ENCODE measurements around the gene KLHL17. TPM values are rescaled to one million over a fixed set of nuclear protein-coding genes. Genes with fewer than 3 reads are reported as not detected.

KLHL17 gene
- polyA plus RNA-seq, 4 donors = 8.1 to 17.6 (median 9.3) TPM

DNA sequence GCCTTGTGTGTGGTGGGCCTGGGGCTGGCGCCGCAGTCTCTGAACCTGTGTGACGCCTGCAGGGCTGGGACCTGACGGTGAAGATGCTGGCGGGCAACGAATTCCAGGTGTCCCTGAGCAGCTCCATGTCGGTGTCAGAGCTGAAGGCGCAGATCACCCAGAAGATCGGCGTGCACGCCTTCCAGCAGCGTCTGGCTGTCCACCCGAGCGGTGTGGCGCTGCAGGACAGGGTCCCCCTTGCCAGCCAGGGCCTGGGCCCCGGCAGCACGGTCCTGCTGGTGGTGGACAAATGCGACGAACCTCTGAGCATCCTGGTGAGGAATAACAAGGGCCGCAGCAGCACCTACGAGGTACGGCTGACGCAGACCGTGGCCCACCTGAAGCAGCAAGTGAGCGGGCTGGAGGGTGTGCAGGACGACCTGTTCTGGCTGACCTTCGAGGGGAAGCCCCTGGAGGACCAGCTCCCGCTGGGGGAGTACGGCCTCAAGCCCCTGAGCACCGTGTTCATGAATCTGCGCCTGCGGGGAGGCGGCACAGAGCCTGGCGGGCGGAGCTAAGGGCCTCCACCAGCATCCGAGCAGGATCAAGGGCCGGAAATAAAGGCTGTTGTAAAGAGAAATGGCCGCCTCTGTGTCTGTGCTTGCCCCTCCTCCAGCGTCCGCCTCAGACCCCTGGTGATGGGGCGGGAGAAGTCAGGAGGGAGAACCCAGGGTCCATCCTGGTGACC, 53.7 kb downstream of the KLHL17 start:
- DNase-seq (ENCODE audit: low read depth in 4 of 4, low spot score in 3 of 4) = no peak

DNA sequence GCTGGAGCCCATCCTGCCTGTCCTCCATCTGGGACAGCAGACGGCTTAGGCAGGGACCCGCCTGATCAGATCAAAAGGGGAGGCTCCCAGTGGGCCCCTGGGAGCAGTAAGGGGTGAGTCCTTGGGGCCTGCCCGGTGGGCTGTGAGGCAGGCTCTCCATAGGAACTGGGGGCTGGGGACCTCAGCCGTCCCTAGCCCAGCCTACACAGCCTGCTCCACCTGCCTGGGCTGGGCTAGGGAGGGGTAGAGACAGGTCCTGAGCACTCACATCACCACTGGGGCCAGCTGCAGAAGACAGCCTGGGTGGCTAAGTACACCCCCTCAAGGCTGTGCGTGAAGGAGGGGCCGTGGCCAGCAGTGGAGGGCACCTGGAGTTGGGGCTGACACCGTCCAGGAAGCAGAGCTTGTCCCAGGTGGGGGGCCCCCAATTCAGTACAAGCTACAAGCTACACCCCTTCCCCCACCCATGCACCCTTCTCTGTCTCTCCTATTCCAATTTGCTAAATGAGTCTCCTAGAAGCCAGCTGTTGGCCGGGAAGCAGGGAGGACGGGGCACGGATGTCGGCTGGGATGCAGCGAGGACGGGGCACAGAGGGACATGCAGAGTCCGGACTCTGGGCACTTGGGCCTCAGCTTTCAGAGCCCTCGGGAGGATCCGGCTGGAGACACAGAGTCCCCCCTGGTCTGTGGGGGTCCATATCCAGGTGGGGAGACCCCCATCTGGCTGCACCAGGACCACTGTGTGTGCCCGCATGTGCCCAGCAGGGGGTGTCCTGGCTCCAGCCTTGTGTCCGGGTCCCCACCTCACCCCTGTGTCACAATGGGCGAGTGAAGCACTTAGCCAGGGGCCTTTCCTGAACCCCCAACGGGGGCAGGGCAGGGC, 54.7 kb downstream of the KLHL17 start:
- DNase-seq (ENCODE audit: low read depth in 4 of 4, low spot score in 3 of 4) = no peak

Other genes starting within 250 kb of the KLHL17 start
- gene SAMD11, start 36.7 kb upstream of the KLHL17 start, polyA plus RNA-seq (ENCODE audit: insufficient read length in 4 of 4) = 10 to 100 TPM; 43.9 to 94.8 (median 63.0) TPM
- 10 to 100 TPM; 37.7 to 67.3 (median 56.9) TPM for gene NOC2L, start 1.3 kb upstream of the KLHL17 start, polyA plus RNA-seq (ENCODE audit: insufficient read length in 4 of 4)
- under 1 TPM in 3 of 4 donors, not detected in 1; 0.14 to 0.90 (median 0.43) TPM for gene PLEKHN1, start 5.9 kb downstream of the KLHL17 start, polyA plus RNA-seq (ENCODE audit: insufficient read length in 4 of 4)
- gene PERM1, start 21.5 kb downstream of the KLHL17 start, polyA plus RNA-seq (ENCODE audit: insufficient read length in 4 of 4) = under 1 TPM in 3 of 4 donors, not detected in 1; 0.23 to 0.43 (median 0.32) TPM
- 10 to 100 TPM in 3 of 4 donors, 1 to 10 TPM in 1; 5.5 to 38.1 (median 17.4) TPM for gene HES4, start 39.5 kb downstream of the KLHL17 start, polyA plus RNA-seq (ENCODE audit: insufficient read length in 4 of 4)
- gene ISG15, start 52.9 kb downstream of the KLHL17 start, polyA plus RNA-seq (ENCODE audit: insufficient read length in 4 of 4) = 10 to 100 TPM in 3 of 4 donors, 1 to 10 TPM in 1; 9.6 to 17.1 (median 13.6) TPM
- 100 to 1,000 TPM in 3 of 4 donors, 10 to 100 TPM in 1; 60.6 to 306 (median 204) TPM for gene AGRN, start 59.5 kb downstream of the KLHL17 start, polyA plus RNA-seq (ENCODE audit: insufficient read length in 4 of 4)
- under 1 TPM in 3 of 4 donors, not detected in 1; 0.23 to 0.85 (median 0.70) TPM for gene RNF223, start 113.7 kb downstream of the KLHL17 start, polyA plus RNA-seq (ENCODE audit: insufficient read length in 4 of 4)
- gene C1orf159, start 155.5 kb downstream of the KLHL17 start, polyA plus RNA-seq (ENCODE audit: insufficient read length in 4 of 4) = 10 to 100 TPM in 1 of 4 donors, 1 to 10 TPM in 3; 7.0 to 19.3 (median 7.2) TPM
- under 1 TPM in 3 of 4 donors, not detected in 1; 0.43 to 0.86 (median 0.79) TPM for gene TTLL10, start 213.3 kb downstream of the KLHL17 start, polyA plus RNA-seq (ENCODE audit: insufficient read length in 4 of 4)
- gene TNFRSF18, start 246.0 kb downstream of the KLHL17 start, polyA plus RNA-seq (ENCODE audit: insufficient read length in 4 of 4) = under 1 TPM; 0.26 to 0.72 (median 0.51) TPM

Data from left renal pelvis (tissue), 4 donors.